ENCODE results near the gene CAB39.

Gene CAB39

DNA sequence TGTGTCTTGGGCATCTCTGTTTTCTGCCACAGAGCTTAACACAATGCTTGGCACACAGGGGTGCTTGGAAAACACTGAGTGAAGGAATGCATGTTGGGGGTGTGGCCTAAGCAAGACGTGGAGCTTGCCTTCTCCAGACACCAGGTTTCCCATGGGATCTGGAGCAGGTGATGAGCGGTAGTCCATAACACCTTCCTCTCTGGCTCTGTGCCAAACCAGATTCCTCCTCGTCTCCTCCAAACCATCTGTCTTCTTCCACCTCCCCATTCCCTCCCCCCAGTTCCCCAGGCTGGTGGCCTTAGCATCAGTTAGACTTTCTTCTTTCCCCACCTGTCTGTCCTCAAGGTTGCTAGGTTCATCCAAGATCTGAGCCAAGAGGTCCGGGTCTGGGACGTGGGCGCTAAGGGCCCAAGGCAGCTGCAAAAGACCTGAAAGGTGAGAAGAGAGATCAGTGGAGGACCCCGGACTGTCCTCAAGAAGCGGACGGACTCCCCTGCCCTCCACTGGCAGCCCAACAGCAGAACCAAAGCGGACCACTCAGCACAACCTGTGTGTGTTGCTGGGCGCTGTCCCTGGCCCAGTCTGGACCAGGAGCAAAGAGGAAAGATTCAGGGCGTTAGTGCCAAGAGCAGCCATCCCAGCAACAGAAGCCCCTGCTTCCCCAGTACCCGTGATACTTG, 150.9 kb downstream of the CAB39 start:
- DNase-seq (ENCODE audit: low spot score), result no peak

- no peak for DNase-seq (ENCODE audit: low spot score)
Measured at GRCh38 chr2:230864122-230864604, 151.5 kb downstream of the CAB39 start.

- peak; percentile 84 for DNase-seq (ENCODE audit: low spot score)
Measured at GRCh38 chr2:230864605-230865306, 152.1 kb downstream of the CAB39 start, which contains the start of gene ITM2C. Gene ITM2C, plus strand, starts transcription at chr2:230864942. Its CDS starts 84 bp downstream, at chr2:230865026.

GRCh38 chr2:230865307-230865765, 152.7 kb downstream of the CAB39 start:
- DNase-seq (ENCODE audit: low spot score), result no peak

GRCh38 chr2:230865766-230866755, 153.4 kb downstream of the CAB39 start:
- peak; percentile 73 for DNase-seq (ENCODE audit: low spot score)

DNA sequence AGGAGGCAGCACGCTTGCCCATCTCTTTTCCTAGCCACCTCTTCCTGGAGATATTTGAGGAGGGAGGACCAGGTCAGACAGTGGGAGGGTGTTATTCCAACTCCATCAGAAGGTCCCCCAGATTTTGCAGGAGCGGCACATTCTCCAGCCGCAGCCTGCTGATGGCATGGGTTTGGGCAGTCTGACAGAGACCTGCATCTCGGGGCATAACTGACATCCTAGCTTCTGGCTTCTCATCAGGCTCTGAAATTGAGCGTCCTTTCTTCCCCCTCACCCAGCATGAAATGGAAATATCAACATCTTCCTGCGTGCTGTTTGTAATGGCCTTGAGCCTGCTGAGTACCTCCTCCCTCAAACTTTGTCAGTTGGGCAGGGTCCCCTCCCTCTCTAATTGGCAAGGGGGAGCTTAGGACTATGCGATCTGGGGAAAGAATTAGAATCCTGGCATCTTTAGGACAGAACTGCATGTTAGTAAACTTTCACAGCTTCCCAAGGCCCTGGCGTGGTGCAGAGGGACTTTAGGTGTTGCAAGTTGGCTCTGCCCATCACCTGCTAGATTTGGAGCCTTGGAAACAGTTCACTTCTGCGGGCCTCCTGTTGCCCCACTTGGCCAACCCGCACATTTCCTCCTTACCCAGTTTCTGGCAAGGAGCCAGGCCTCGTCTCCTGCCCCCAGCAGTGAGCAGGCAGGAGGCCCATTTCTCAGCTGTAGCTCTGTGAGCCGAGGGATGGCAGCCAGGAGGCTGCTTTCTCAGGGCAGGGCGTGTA, 154.3 kb downstream of the CAB39 start:
- DNase-seq (ENCODE audit: low spot score), result no peak

DNA sequence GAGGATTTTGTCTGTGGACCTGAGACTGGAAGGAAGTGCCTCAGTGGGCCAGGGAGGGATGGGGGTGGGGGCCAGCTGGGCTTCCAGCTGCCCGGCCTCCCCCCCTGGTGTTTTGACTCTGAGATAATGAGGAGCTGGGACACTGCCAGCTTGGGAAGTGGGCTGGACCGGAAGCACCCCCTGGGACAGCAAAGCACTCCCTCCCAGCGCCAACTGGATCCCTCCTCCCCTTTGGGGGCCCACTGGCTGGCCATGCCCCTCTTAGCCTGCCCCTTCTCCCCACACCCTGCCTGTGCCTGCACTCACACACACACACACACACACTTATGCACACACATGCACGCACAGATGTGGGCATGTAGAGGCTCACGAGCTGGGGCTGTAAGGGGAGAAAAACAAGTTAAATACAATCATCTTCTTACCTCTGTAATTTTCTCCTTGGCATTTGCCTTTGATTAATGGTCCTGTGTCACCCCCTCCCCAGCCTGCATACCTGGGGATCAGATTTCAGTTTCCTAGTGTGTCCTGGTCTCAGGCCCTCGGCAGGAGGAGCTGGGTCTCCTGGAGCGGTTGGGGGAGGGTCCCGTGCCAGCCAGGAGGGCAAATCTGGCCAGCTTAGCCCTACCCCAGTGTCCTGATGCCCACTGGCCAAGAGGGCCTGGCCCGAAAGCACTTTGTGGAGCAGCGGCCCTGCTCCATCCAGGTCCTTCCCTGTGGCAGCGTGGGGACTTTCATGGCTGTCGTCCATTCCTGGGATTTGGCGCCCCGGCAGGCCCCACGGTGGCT, 155.7 kb downstream of the CAB39 start:
- no peak for DNase-seq (ENCODE audit: low spot score)

GRCh38 chr2:230868947-230869913, 156.6 kb downstream of the CAB39 start:
- no peak for DNase-seq (ENCODE audit: low spot score)

DNA sequence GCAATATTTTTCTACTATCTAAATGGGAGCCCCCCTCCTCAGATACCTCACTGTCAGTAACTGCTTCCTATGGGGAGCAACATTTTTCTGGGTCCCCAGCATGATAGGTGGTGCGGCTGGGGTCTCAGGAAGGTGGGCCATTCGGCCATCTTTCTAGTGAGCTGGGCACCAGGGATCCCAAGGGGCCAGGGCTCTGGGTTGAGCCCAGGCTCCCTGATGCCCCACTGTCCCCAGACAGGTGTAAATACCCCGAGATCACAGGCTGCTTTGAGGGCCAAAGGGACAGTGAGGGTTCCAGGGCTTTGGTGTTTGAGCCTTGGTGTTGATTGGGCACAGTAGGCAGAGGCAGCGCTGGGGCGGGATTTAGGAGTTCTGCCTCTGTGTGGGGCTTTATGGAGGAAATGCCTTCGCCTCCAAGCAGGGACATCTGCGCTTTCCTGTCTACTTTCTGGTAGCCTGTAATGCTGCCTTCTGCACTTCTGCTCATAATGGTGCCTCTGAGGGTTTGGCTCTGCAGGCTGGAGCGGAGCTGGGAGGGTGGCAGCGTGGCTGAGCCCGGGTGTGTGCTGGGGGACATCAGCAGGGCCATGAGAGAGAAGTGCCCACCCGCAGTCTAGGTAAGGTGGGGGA, 157.4 kb downstream of the CAB39 start:
- DNase-seq (ENCODE audit: low spot score), result no peak
